Hepatocyte (in vitro differentiated cells): ENCODE measurements around the gene ITM2A. TPM values are rescaled to one million over a fixed set of nuclear protein-coding genes. Genes with fewer than 3 reads are reported as not detected.

ENCODE experiments used
- DNase-seq: peaks from one replicate; pipeline ENCODE4 v3.0.0-alpha.2; 2016; ENCODE audit warnings: low spot score
- H2AFZ ChIP-seq: fragments of 200-600 bp; sonication (generic); 2 replicates; pipeline ENCODE4 v1.6.0; 2016; ENCODE audit warnings: antibody characterized with exemption, mild to moderate bottlenecking
- H3K27ac ChIP-seq: fragments of 200-600 bp; sonication (generic); 2 replicates; pipeline ENCODE4 v1.5.1; 2016; ENCODE audit warnings: mild to moderate bottlenecking
- H3K27me3 ChIP-seq: fragments of 200-600 bp; sonication (generic); 2 replicates; pipeline ENCODE4 v1.6.1; 2016
- H3K36me3 ChIP-seq: fragments of 200-600 bp; sonication (generic); replicated peaks from 2 replicates; pipeline ENCODE4 v1.5.1; 2016; ENCODE audit warnings: low read depth; ENCODE audit not compliant: insufficient read depth
- H3K4me1 ChIP-seq: fragments of 200-600 bp; sonication (generic); 2 replicates; pipeline ENCODE4 v1.5.1; 2016; ENCODE audit warnings: mild to moderate bottlenecking, moderate library complexity; ENCODE audit not compliant: insufficient read depth
- H3K4me2 ChIP-seq: fragments of 200-600 bp; sonication (generic); 2 replicates; pipeline ENCODE4 v1.6.0; 2016
- H3K4me3 ChIP-seq: fragments of 200-600 bp; sonication (generic); 2 replicates; pipeline ENCODE4 v1.5.1; 2016; ENCODE audit warnings: mild to moderate bottlenecking
- H3K79me2 ChIP-seq: fragments of 200-600 bp; sonication (generic); 2 replicates; pipeline ENCODE4 v1.6.0; 2017; ENCODE audit warnings: mild to moderate bottlenecking
- H3K9me2 ChIP-seq: fragments of 200-600 bp; sonication (generic); replicated peaks from 2 replicates; pipeline ENCODE4 v1.6.0; 2017; ENCODE audit warnings: mild to moderate bottlenecking; ENCODE audit not compliant: insufficient read depth
- H3K9me3 ChIP-seq: fragments of 200-600 bp; sonication (generic); 2 replicates; pipeline ENCODE4 v1.5.1; 2016; ENCODE audit warnings: low read depth, mild to moderate bottlenecking
- H4K20me1 ChIP-seq: fragments of 200-600 bp; sonication (generic); 2 replicates; pipeline ENCODE4 v1.6.0; 2016; ENCODE audit warnings: mild to moderate bottlenecking; ENCODE audit not compliant: insufficient read depth, poor library complexity, severe bottlenecking
- CTCF ChIP-seq: fragments of 200-600 bp; sonication (generic); IDR thresholded peaks from 2 replicates; pipeline ENCODE4 v1.5.1; 2016; ENCODE audit warnings: antibody characterized with exemption, mild to moderate bottlenecking; ENCODE audit not compliant: poor library complexity
- EZH2 ChIP-seq: fragments of 200-600 bp; sonication (generic); IDR thresholded peaks from 2 replicates; pipeline ENCODE4 v1.6.1; 2016; ENCODE audit warnings: antibody characterized with exemption, mild to moderate bottlenecking, borderline replicate concordance
- EZH2phosphoT487 ChIP-seq: fragments of 200-600 bp; sonication (generic); IDR thresholded peaks from one replicate; pipeline ENCODE4 v1.6.1; 2018; ENCODE audit warnings: antibody characterized with exemption, mild to moderate bottlenecking, low read depth, moderate library complexity; ENCODE audit not compliant: unreplicated experiment, severe bottlenecking
- WGBS: methylation state at CpG from one replicate; pipeline ENCODE4 v1.1.6; 2016; ENCODE audit warnings: low lambda C conversion rate; ENCODE audit errors: missing lambda C conversion rate; 5-methylcytosine and 5-hydroxymethylcytosine counted together
- polyA plus RNA-seq: library from polyadenylated mRNA; unstranded; fragments of >200 nt; fragmentation: Nextera tagmentation; extraction: Ambion mirVana; gene quantifications from 2 replicates; pipeline ENCODE4 v1.2.1, GENCODE V29; 2016
- total RNA-seq: library from RNA; depleted of rRNA; stranded (reverse); fragments of >200 nt; gene quantifications from 2 replicates; pipeline ENCODE4 v1.2.3, GENCODE V29; 2014

Gene ITM2A
- total and polyA plus RNA-seq, 2 experiments from 2014 or later: 11.6 to 20.0 TPM

GRCh38 chrX:79367907-79368306 is 773 bp upstream of the ITM2A start:
- Histone ChIP-seq H3K4me3 (no peak overlapping the region), H4K20me1 (no peaks in the 10 kb centered on the region), H3K79me2 (no peaks in the 10 kb centered on the region), H3K4me1 (no peaks in the 10 kb centered on the region), H3K36me3 (no peaks in the 10 kb centered on the region), H3K27ac (no peak overlapping the region), H3K9me3 (no peaks in the 10 kb centered on the region), H3K9me2 (no peaks in the 10 kb centered on the region), H3K27me3 (no peaks in the 10 kb centered on the region), H3K4me2 (peak overlapping the region; percentile 76), H2AFZ (no peak overlapping the region)
- no peak for DNase-seq
- WGBS: 46% methylated on average over 3 of the region's 3 CpGs
- TF ChIP-seq CTCF: no peak
- TF ChIP-seq EZH2phosphoT487: no peak
- no peak for TF ChIP-seq EZH2

GRCh38 chrX:79366556-79366872 is 620 bp downstream of the ITM2A start:
- Histone ChIP-seq H3K27ac (no peak overlapping the region), H3K9me2 (no peaks in the 10 kb centered on the region), H3K4me3 (peak overlapping the region; percentile 24), H3K9me3 (no peaks in the 10 kb centered on the region), H4K20me1 (no peaks in the 10 kb centered on the region), H3K79me2 (no peaks in the 10 kb centered on the region), H3K4me1 (no peaks in the 10 kb centered on the region), H3K36me3 (no peaks in the 10 kb centered on the region), H3K27me3 (no peaks in the 10 kb centered on the region), H3K4me2 (peak overlapping the region; percentile 76), H2AFZ (peak overlapping the region; percentile 3)
- WGBS: 51% methylated on average over 6 of the region's 6 CpGs
- TF ChIP-seq EZH2phosphoT487 (no peak), CTCF (no peak), EZH2 (no peak)
- DNase-seq: no peak

GRCh38 chrX:79365591-79365990 is 1.5 kb downstream of the ITM2A start:
- no peak for DNase-seq
- H3K9me3 ChIP-seq: no peaks in the 10 kb centered on the region
- no peaks in the 10 kb centered on the region for H3K4me1 ChIP-seq
- H3K4me3 ChIP-seq: no peak overlapping the region
- 69% methylated on average over 1 of the region's 1 CpG for WGBS
- H2AFZ ChIP-seq: no peak overlapping the region
- peak overlapping the region; percentile 76 for H3K4me2 ChIP-seq
- H3K27me3 ChIP-seq: no peaks in the 10 kb centered on the region
- no peaks in the 10 kb centered on the region for H3K36me3 ChIP-seq
- TF ChIP-seq EZH2phosphoT487 (no peak), CTCF (no peak), EZH2 (no peak)
- H3K9me2 ChIP-seq: no peaks in the 10 kb centered on the region
- H4K20me1 ChIP-seq: no peaks in the 10 kb centered on the region
- H3K27ac ChIP-seq: no peak overlapping the region
- H3K79me2 ChIP-seq: no peaks in the 10 kb centered on the region

GRCh38 chrX:79364306-79364705 is 2.8 kb downstream of the ITM2A start:
- Histone ChIP-seq H3K79me2 (no peaks in the 10 kb centered on the region), H3K9me2 (no peaks in the 10 kb centered on the region), H3K4me2 (no peak overlapping the region), H3K27ac (no peak overlapping the region), H3K4me1 (no peaks in the 10 kb centered on the region), H4K20me1 (no peaks in the 10 kb centered on the region), H2AFZ (no peak overlapping the region), H3K36me3 (no peaks in the 10 kb centered on the region), H3K27me3 (no peaks in the 10 kb centered on the region), H3K9me3 (no peaks in the 10 kb centered on the region), H3K4me3 (no peak overlapping the region)
- WGBS: 60% methylated on average over 5 of the region's 5 CpGs
- no peak for TF ChIP-seq CTCF
- no peak for TF ChIP-seq EZH2
- TF ChIP-seq EZH2phosphoT487: no peak
- DNase-seq: no peak
